ENCODE measurements around the gene MYH9. TPM values are rescaled to one million over a fixed set of nuclear protein-coding genes. Genes with fewer than 3 reads are reported as not detected.

MYH9 gene
- total RNA-seq, 1 donor from 2014 or later: 1,853 TPM

- TF ChIP-seq, protein P1, sequence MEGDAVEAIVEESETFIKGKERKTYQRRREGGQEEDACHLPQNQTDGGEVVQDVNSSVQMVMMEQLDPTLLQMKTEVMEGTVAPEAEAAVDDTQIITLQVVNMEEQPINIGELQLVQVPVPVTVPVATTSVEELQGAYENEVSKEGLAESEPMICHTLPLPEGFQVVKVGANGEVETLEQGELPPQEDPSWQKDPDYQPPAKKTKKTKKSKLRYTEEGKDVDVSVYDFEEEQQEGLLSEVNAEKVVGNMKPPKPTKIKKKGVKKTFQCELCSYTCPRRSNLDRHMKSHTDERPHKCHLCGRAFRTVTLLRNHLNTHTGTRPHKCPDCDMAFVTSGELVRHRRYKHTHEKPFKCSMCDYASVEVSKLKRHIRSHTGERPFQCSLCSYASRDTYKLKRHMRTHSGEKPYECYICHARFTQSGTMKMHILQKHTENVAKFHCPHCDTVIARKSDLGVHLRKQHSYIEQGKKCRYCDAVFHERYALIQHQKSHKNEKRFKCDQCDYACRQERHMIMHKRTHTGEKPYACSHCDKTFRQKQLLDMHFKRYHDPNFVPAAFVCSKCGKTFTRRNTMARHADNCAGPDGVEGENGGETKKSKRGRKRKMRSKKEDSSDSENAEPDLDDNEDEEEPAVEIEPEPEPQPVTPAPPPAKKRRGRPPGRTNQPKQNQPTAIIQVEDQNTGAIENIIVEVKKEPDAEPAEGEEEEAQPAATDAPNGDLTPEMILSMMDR (IDR thresholded peaks at IDR 0.05): no peak
- Mint-ChIP-seq H3K27me3 (ENCODE audit: low read depth) (no peaks in the 10 kb centered on the region), H3K4me1 (ENCODE audit: low read depth) (peaks cover 33% of the 10 kb centered on the region), H3K4me3 (ENCODE audit: unreplicated experiment) (no peak overlapping the region), H3K36me3 (ENCODE audit: low read depth) (no peaks in the 10 kb centered on the region), H3K27ac (ENCODE audit: unreplicated experiment) (peak overlapping the region; percentile 51), H3K9me3 (ENCODE audit: low read depth) (no peaks in the 10 kb centered on the region)
- no peak for DNase-seq (ENCODE audit: low spot score)
Observed at GRCh38 chr22:36417281-36417686, 29.5 kb upstream of the MYH9 start.

- Mint-ChIP-seq H3K4me3 (ENCODE audit: unreplicated experiment) (no peak overlapping the region), H3K36me3 (ENCODE audit: low read depth) (no peaks in the 10 kb centered on the region), H3K4me1 (ENCODE audit: low read depth) (peaks cover 26% of the 10 kb centered on the region), H3K9me3 (ENCODE audit: low read depth) (no peaks in the 10 kb centered on the region), H3K27ac (ENCODE audit: unreplicated experiment) (no peak overlapping the region), H3K27me3 (ENCODE audit: low read depth) (no peaks in the 10 kb centered on the region)
- TF ChIP-seq, protein P1 (IDR thresholded peaks at IDR 0.05): no peak
- no peak for DNase-seq (ENCODE audit: low spot score)
Observed at GRCh38 chr22:36415415-36416168, 27.8 kb upstream of the MYH9 start.

- H3K4me3 Mint-ChIP-seq (ENCODE audit: unreplicated experiment): no peak overlapping the region
- no peaks in the 10 kb centered on the region for H3K27me3 Mint-ChIP-seq (ENCODE audit: low read depth)
- H3K27ac Mint-ChIP-seq (ENCODE audit: unreplicated experiment): no peak overlapping the region
- H3K4me1 Mint-ChIP-seq (ENCODE audit: low read depth): peaks cover 13% of the 10 kb centered on the region
- H3K36me3 Mint-ChIP-seq (ENCODE audit: low read depth): no peaks in the 10 kb centered on the region
- no peak for DNase-seq (ENCODE audit: low spot score)
- no peaks in the 10 kb centered on the region for H3K9me3 Mint-ChIP-seq (ENCODE audit: low read depth)
- TF ChIP-seq, protein P1 (IDR thresholded peaks at IDR 0.05): no peak
Observed at GRCh38 chr22:36413022-36413775, 25.4 kb upstream of the MYH9 start.

GRCh38 chr22:36411589-36412258 lies 24.0 kb upstream of the MYH9 start:
- H3K4me1 Mint-ChIP-seq (ENCODE audit: low read depth): peaks cover 7% of the 10 kb centered on the region
- no peak overlapping the region for H3K27ac Mint-ChIP-seq (ENCODE audit: unreplicated experiment)
- no peaks in the 10 kb centered on the region for H3K9me3 Mint-ChIP-seq (ENCODE audit: low read depth)

More at GRCh38 chr22:36411589-36412258, 24.0 kb upstream of the MYH9 start:
- no peaks in the 10 kb centered on the region for H3K27me3 Mint-ChIP-seq (ENCODE audit: low read depth)
- TF ChIP-seq, protein P1 (IDR thresholded peaks at IDR 0.05): no peak
- no peak overlapping the region for H3K4me3 Mint-ChIP-seq (ENCODE audit: unreplicated experiment)
- no peak for DNase-seq (ENCODE audit: low spot score)
- no peaks in the 10 kb centered on the region for H3K36me3 Mint-ChIP-seq (ENCODE audit: low read depth)
